Stimulated activated CD4-positive, alpha-beta T cell treated with anti-CD3 and anti-CD28 coated beads, Interleukin-15, amount 100 ng/mL, for 1 hour (primary cell): ENCODE measurements around the gene CMIP.

ENCODE experiments used
- DNase-seq, 2 donors: peaks; one replicate each; pipeline ENCODE4 v3.0.0-alpha.2; 2020; ENCODE audit warnings: low read depth in 1 of 2, low spot score in 1 of 2

The CMIP gene

GRCh38 chr16:81599034-81599744 lies 154.6 kb downstream of the CMIP start:
- DNase-seq, result no peak

GRCh38 chr16:81600275-81600674 lies 155.7 kb downstream of the CMIP start:
- DNase-seq, result no peak

- no peak for DNase-seq
Observed at GRCh38 chr16:81601008-81601428, 156.4 kb downstream of the CMIP start.

- no peak for DNase-seq
Observed at GRCh38 chr16:81601601-81602255, 157.1 kb downstream of the CMIP start.

DNA sequence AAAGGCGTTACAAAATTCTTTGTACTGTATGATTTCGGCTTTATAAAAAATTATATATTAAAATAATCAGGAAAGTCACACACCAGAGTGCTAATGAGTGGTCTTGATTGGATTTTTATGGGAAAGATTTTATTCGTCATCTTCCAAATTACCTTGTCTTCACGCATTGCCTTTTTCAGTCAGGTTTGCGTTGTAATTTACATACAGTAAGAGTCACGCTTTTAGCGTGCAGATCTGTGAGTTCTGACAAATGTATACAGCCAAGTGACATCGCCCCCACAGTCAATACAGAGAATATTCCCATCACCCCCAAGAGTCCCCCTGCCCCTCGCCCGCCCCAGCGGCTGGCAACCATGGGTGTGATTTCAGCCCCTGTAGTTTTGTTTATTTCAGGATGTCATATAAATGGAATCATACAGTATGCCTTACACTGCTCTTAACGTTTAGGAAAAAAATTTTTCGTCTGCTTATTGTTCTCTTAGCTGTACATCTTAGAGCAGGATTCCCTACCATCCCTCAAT lies 157.7 kb downstream of the CMIP start:
- no peak for DNase-seq

GRCh38 chr16:81602792-81603191 lies 158.2 kb downstream of the CMIP start:
- no peak for DNase-seq

GRCh38 chr16:81604960-81605383 lies 160.4 kb downstream of the CMIP start:
- no peak for DNase-seq

GRCh38 chr16:81606039-81606438 lies 161.4 kb downstream of the CMIP start:
- no peak for DNase-seq

DNA sequence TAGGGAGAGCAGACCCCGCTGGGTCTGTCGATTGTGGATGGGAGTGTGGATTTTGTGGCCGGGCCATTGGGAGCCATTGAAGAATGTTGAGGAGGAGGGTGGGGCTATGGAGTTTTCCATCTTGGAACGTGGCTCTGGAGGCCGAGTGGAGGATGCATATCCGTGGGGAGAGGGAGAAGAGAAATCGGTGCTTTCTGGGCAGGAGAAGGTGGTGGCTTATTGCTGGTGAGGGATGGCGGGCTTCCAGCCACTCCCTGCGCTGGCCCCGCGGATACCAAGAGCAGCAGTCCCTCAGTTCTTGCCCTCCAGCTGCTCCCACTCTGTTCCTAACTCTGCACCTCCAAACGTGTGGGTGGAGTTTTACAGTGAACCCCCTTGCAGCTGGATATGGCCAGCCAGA lies 162.4 kb downstream of the CMIP start:
- DNase-seq, result no peak

- no peak for DNase-seq
Observed at GRCh38 chr16:81607805-81608522, 163.4 kb downstream of the CMIP start.

DNA sequence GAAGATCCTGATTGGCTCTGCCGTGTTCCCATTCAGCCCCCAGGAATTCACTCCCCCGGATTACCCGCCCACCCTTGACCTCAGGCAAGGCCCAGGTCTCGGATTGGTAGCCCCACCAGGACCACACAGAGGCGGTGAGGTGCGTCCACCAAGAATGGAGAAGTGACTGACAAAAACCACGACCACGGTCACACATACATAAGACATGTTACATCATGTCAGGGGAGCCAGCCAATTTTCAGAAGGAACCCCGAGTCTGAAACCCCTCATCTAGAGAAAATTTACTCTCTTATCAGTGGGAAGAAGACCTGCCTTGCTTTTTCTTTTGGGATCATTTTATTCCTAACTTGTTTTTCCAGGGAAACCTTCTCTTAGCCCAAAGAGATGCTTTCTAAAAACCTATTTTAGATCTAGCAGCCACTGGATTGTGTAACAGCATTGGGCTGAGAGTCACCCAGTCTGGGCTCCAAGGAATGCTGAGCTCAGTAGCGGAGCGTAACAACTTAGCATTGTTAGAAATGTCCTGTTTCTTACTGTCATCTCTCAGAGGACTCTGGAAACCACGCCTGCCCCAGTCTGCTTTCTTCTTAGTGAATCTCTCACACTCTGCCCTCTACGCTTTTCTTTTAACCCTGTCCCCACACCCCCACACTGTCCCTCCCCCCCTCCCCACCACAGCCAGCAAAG lies 164.1 kb downstream of the CMIP start:
- no peak for DNase-seq

- no peak for DNase-seq
Observed at GRCh38 chr16:81609323-81609892, 164.8 kb downstream of the CMIP start.

DNA sequence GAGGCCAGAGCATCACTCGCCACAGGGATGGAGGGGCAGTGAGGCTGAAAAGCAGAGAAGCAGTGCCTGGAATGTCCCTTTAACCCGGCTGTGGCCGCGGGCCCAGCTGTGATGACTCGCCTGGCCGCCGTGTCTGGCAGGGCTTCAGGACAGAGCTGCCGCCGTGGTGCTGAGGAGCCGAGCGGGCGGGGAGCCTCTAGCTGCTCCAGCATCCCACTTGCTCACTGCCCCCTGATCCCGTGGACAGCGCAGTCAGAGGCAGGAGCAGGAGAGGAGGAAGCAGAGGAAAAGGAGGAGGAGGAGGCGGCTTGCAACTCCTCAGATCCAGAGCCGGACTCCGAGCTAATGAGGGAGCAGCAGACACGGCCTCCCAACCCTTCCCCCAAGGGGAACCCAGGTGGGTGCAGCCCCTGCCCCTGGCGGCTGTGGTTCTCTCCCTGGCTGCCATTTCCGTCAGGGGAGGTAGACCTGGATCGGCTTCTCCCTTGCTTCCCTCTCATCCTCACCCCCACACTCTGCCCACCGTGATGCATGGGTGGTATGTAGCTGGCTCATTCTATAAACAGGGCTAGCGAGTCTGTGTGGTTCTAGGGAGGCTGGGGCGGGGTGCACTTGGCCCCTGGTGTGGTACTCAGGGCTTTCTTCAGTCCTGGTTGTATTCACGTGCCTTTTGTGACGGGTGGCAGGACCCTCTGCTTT lies 165.7 kb downstream of the CMIP start:
- DNase-seq, result no peak

- no peak for DNase-seq
Observed at GRCh38 chr16:81610936-81611335, 166.3 kb downstream of the CMIP start.

DNA sequence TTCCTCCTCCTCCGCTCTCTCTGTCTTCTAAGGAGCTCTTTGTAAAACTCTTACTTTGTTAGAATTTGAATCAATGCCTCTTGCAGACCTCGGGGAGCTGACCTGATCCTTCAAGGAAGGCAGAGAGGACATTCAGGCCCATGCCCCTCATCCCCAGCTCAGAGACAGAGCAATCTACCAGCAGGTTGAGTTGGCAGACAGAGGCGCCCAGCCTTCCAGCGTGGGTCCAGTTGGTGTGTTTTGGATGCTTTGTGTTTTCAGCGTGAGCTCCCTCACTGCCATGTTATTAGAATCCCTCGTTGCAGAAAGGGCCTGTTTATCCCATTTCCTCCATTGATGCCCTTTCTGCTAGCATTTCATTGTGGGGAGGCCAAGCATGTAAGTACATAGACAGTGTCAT lies 167.1 kb downstream of the CMIP start:
- no peak for DNase-seq

DNA sequence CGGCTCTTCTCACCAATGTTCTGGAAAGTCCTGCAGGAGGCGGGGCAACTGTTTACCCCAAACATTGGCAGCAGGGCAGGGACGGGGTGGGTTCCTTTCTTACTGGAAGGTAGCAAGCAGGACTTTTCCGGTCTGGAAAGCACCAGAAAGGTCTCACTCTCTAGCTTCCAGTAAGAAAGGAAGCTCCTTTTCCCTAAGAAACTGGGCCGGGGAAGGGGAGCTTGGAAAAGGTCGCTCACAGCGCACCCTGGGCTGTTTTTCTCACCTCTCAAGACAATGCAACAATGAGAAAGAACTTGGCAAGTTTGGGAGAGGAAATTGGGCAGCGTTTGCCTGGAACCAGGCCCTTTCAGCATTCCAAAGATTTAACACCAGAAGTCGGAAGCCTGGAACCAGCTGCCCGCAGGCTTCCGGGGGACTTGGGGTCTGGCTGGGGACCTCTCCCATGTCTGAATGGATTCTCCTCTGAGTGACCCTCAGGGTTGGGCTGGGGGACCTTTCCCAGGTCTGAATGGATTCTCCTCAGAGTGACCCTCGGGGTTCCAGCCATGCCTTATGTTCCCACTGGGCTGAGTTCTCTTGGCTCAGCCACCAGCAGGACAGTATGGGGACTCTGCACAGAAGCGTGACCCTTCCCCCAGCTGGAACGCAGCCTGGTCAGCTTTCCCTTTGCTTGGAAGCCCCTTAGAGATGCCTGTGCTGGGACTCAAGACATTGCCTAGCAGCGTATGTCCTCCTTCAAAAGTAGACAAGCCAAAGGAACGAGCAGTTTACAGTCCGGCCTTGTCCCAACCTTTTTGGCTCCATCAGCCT lies 167.9 kb downstream of the CMIP start:
- DNase-seq, result no peak

- no peak for DNase-seq
Observed at GRCh38 chr16:81614171-81614570, 169.6 kb downstream of the CMIP start.

GRCh38 chr16:81614654-81615359 lies 170.2 kb downstream of the CMIP start:
- no peak for DNase-seq

GRCh38 chr16:81615411-81615810 lies 170.8 kb downstream of the CMIP start:
- DNase-seq, result no peak
